ENCODE data around the gene THRAP3.

The THRAP3 gene

DNA sequence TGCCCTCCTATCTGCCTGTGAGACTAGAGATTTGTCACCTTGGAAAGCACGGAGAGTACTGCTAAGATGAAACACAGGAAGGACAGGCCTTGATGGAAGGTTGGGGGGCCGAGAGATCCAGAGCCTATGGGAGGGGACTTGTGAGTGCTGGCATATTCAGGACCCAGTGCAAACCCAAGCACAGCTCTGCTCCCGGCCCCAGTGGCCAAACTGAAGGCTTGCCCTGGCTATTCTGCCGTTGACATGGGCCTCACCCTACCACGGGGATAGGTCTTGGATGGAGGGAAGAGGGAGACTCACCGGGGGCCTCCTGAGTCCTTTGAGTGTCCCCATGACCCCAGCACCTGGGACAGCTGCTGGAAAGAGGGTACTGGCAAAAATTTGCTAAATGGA is 103.8 kb downstream of the THRAP3 start:
- no peak for DNase-seq

DNA sequence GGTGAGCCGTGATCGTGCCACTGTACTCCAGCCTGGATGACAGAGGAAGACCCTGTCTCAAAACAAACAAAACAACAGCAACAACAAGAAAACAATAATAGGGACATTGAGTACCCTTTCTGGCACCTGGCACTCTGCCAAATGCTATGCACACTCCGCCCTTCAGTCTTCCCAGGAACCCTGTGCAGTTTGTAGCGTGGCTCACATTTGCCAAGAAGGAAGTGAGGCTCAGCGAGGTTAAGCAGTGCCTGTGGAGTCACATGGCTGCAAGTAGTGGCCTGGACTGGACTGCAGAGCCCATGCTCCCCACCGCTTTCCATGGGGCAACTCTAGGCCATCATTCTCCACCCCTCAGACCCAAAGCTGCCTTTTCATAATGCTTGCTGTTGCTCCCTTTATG is 104.5 kb downstream of the THRAP3 start:
- DNase-seq: no peak

DNA sequence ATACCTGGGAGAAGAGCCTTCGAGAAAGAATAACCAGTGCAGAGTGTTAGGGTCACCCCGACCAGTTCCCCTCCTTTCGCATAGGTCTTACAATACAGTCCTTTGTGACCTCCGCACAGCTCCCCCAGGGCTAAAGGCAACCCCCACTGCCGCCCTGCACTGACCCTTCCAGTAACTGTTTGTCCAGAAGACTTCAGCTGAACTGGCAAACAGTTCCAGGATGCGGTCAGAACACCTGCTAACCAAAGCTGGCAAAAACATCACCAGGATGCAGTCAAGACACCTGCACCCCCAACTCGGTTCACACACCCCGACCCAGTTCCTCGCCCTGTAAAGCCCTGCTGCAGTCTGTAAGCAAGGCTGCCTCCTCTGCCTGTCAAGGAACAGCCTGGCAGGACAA is 105.6 kb downstream of the THRAP3 start:
- DNase-seq: no peak

DNA sequence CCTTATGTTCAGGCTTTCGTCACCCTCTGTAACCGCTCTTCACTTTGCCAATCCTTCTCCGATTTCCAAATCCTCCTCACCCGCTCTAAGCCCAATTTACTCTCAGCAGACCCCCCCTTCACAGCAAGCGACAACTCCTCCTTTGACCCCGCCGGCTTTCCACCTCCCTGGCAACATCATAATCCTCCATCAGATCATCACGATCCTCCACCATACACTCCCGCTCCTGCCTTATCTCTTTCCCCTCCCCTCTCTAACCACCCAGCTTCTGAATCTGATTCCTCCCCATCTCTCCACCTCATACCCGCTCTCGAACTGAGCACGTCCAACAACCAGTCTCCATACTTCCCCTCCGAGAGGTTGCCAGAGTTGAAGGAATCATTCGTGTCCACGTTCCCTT is 106.7 kb downstream of the THRAP3 start:
- DNase-seq: no peak

DNA sequence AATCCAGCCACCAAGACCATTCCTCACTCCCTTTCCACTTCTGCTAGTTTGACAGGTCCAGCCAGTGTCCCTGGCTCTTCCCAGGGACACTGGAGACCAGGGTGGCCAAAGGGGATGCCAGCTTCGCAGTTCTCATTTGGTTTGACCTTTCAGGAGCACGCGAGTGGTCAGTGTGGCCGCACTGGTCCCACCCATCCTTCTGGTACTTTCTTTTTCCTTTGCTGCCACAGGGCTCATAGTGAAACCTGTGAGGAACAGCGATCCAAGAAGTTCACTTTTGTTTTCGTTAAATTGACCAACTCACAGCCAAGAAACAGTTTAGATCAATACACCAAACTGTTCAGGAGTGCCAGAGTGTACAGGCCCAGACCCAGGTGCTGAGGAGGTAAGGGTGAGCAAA is 113.6 kb downstream of the THRAP3 start:
- no peak for DNase-seq

DNA sequence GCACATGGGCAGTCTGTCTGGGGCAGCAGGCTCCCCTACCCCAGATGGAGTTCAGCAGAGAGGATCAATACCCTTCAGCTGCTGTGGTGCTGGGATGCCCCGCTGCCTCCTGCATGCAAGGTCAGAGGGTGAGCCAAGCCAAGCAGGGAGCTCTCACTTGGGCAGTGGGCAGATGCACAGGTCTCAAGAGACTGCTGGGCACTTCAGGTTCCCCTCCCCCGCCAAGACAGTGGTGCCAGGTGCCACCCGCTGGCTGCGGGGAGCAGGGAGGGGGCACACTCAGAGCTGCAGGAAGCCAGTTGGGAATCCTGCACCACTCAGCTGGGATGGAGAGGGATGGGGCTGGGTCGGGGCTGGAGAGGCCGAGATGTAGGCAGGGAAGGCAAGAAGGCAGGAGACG is 115.0 kb downstream of the THRAP3 start:
- no peak for DNase-seq

DNA sequence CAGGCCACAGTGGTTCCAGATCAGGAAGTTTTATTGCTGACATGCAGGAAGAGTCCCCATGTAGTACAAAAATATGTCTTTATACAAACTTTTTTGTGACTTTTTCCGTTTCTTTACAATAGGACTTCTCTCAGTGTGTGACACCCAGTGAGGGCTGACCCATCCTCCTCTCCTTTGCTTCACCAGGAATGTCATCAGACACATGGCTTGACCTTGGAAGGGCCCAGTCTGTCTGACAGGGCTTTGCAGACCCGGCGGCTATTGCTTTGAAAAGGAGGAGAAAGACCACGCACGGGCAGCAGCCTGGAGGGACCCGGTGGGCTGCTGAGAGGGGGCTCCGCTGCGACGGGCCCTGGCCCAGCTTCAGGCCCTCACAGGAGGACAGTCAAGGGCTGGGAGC is 115.4 kb downstream of the THRAP3 start:
- DNase-seq: no peak

DNA sequence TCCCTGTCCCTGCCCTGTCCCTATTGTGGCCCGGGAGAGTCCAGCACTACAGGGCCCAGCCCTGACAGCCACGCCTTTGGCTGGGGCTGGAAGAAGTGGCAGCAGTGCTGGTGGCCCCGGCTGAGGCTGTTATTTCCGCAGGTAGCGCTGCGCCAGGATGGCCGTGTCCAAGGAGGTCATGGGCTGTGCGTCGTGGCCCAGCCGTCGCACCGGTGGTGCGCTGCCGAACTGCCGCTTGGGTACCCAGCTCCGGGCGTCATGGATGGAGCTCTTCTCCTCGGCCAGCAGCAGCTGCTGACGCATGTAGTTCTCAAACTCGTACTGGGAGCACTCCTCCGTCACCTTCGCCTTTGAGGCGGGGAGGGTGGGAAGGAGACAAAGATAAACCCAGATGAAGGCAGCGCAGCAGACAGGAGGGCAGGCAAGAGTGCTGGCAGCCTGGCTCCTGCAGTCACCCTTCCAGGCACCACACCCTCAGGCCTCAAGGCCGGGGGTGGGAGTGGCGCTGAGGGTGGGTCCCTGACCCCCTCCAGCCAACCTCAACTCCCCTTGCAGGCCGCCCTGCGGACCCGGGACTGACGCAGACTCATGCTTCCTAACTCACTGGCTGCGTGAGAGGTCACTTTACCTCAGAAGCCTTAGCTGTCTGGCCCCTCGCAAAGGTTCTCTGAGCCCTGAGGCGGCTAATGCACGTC is 117.5 kb downstream of the THRAP3 start:
- DNase-seq: no peak

DNA sequence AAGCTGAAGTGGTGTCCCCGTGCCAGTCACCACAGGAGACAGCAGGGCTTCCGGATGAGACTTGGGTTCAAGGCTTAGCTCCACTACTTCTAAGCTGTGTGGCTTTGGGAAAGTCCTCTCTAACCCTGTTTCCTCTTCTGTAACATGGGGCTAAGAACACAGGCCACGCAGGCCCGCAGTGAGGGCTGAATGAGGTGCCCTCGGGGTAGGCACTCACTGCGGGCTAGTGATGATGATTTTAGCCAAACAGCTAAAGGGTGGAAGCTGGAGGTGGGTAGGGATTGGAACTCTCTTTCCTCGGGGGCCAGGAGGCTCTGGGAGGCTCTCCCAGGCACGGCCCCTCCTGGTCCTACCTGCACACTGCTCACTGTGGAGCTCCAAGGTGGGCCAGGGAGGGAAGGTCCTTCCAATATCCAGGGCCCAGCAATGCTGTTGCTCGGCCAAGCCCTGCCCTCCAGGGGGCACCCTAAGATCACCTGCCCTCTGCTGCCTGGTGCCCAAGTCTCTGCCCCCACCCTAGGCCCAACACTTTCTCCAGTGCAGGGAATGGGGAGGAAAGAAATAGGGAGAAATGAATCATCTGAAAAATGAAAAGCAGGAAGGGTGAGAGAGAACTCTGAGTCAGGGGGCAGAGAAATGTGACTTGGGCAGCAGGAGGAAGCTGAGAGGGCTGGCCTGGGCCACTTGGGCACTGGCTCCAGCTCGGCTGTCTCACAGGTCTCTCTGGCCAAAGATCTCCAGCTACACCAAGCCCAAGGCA is 118.4 kb downstream of the THRAP3 start:
- DNase-seq: no peak

DNA sequence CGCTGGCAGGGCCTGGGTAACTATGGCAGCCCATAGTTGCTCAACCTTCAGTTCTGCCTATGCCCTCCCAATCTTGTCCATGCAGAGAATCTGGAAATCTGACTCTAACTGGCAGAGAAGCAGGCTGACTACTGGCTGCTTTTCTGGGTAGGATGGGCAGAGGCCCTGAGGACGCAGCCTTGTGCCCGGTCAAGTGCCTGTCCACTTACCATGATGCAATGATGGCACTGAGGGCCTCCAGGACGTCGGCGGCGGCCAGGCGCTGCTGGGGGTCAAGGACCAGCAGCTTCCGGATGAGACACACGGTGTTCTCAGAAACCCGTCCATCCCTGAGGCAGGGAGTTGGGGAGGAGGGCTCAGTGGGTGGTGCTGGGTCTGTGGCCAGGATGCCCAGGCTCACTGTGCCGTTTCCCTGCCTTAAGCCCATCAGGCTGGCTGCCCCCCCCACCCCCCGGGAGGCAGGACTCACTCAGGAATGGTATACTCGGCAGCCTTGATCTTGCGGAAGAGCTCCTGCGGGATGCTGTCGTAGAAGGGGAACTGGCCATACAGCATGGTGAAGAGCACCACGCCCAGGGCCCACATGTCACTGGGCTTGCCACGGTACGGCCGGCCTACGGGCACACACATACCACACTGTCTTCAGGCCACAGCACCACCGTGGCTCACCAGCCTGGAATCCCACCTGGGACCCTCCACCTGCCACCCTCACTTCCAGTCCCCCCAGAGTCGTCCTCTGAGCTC is 119.6 kb downstream of the THRAP3 start:
- no peak for DNase-seq

DNA sequence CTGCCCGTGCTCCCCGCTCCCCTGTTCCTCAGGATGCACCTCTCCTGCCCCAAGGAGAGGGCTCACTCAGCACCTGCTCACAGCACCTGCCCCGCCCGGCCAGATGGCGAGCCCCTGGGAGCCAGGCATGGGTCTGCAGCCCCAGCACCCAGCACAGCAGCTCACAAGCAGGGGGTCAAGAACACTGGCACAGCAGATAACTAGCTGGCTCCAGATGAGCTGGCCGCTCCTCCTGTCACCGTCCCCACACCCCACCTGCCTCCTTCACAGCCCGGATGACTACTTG is 120.1 kb downstream of the THRAP3 start:
- DNase-seq: no peak

DNA sequence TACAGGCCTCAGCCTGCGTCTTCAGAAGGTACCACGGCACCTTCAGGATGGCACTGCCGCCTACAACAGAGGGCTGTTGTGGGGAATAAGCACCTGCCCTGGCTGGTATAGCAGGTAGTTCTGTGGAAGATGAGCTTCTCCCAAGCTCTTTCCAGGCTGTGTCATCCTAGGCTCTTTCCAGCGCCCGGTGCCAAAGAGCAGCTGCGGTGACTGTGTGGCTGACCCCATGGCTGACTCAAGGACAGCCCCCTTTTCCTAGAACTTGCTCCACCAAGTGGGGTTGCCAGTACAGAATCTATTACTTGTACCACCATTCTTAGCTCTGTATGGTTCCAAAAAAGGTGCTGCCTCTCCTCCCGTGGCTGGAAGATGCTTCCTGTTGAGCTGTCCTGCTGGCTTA is 121.1 kb downstream of the THRAP3 start:
- no peak for DNase-seq

DNA sequence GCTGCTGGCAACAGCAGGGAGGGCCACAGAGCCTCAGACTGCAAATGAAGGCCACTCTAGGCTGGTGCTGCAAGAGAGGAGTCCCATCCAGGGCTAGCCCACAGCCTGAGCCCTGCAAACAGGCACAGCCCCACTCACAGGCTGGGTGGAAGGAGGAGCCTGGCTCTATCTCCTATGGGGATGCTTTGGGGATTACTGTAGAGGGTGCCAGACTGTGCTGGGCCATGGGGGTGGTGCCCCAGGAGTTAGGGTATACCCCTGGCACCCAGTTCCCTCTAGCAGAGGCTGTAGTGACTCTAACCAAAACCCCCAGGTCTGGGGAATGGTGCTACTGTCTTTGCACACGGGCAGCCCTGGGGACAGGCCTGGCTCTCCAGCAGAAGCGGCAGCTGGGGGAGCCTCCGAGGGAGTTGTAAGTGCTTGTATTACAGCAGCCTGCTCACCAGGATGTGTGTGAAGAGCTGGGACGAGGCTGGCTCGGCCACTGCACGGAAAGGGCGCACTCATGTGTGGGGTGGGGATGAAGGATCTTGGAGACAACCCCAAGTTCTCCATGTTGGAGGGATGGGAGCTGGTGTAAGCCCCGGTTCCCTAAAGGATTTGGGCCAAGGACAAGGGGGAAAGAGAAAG is 122.6 kb downstream of the THRAP3 start:
- DNase-seq: no peak

DNA sequence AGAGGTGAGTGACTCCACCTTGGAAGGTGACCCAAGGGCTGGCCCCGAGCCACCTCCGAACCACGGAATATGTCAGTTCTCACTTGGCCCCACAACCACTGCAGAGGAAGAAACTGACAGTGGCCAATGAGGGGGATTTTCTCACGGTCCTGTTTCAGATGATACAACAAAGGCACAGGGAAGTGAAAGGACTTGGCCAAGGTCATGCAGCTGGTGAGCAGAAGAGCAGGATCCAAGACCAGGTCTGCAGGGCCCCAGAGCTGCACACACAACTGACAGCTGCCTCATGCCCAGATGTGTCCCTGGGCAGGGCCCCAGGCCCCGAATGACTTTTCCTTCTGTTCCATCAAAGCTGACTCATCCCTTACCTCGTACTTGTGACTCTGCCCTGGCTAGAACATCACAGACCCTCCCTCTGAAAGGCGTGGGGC is 125.0 kb downstream of the THRAP3 start:
- no peak for DNase-seq

DNA sequence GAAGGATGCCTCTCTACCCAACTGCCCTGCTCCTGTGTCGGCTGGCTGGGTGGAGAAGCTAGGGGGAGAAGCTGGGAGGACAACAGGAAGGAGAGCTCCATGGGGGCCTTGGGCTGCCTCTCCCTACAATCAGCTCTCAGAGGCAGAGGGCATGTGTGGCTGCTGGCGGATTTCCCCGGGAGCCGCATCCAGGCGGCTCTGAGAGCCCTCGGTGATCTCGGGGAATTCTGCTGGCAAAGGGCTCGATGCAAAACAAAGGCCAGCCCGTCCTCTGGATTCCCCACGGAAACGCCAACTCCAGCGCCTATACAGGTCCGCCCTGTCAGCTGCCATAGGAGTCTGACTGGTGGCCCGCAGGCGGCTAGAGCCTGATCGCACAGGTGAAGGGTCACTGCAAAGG is 125.6 kb downstream of the THRAP3 start:
- no peak for DNase-seq

DNA sequence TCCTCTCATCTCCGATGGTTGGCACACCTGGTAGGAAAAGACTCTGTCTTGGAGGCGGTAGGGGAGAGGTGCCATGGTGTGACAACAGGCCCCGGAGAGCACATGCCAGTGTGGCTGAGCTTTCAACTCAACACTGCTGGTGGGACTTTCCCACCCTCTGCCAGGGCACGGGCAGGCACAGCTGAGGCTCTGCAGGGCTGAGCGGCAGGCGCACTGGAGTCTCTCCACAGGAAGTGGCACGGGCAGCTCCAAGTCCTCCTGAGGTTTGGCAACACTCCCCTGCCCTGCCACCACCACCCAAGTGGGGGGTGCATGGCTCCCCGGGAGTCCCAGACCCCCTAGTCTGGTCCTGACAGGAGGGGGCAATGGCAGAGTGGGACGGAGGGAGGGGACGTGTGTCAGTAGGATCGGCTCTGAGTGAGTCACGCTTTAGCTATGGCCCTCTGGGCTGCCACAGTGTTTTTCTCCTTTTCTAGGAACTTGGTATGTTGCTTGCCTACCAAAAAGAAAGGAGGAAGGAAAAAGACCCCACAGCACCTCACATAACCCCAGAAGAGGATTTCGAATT is 126.5 kb downstream of the THRAP3 start:
- DNase-seq: no peak

DNA sequence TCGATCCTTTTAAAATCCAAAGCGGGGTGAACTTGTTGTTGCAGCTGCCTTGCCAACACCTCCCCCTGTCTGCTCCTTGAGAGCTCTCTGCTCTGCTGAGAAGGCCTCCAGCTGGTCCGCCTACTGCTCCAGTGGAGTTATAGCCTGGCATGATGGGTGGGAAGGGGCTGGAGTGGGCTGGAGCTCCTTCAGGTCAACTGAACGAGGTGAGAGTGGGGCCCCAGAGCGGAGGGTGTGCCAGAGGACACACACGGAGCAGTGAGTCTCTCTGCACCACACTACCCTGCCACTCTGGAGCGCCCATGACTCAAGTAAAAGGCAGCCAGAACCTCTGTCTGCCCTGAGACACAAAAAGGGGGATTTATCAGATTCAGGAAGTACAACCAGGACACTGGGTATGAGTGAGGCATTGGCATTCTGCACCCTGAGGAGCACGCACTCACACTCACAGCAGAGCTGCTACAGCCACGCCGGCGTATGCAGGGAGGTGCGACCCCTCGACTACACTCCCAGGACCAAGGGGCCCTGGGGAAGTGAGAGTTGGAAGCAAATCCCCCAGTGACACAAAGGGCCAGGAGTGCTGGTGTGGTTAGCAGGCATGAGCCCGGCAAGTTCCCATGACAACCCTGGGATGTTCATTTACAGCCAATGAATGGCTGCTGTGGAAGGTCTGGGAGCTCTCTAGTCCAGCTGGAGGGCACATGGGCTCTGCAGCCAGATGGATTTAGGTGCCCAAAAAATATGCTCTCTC is 127.2 kb downstream of the THRAP3 start:
- DNase-seq: no peak

DNA sequence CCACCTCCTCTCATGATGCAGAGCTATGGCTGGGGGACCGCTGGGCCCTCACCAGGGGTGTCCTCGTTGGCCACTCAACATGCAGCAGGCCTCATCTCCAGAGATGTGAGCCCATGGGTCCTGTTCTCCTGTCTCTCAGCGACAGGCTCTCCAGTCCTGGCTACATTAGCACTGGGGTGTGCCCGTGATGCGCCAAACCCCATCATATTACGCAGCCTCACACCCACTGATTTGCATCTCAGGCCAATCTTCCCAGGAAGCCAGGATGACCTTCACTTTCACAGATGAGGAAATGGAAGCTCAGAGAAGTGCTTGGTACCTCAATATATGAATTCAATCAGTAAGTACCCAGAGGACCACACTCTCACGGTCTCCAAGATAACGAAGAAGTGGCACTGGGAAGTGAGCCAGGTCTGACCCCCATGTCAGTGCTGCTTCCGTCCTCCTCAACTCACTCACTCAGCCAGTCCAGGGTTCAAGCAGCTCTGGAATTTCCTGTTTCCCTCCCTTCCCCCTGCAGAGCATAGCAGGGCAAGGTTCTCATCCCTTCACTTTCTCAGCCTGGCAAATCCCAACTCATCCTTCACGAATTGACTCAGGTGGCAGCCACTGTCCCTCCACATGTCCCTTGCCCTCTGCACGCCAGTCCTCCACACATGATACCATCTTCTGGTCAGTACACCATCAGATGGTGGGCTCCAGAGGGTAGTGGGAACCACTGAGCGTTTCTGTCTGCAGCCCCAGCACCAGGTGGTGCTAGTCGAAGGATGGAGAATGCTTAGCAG is 128.1 kb downstream of the THRAP3 start:
- no peak for DNase-seq

DNA sequence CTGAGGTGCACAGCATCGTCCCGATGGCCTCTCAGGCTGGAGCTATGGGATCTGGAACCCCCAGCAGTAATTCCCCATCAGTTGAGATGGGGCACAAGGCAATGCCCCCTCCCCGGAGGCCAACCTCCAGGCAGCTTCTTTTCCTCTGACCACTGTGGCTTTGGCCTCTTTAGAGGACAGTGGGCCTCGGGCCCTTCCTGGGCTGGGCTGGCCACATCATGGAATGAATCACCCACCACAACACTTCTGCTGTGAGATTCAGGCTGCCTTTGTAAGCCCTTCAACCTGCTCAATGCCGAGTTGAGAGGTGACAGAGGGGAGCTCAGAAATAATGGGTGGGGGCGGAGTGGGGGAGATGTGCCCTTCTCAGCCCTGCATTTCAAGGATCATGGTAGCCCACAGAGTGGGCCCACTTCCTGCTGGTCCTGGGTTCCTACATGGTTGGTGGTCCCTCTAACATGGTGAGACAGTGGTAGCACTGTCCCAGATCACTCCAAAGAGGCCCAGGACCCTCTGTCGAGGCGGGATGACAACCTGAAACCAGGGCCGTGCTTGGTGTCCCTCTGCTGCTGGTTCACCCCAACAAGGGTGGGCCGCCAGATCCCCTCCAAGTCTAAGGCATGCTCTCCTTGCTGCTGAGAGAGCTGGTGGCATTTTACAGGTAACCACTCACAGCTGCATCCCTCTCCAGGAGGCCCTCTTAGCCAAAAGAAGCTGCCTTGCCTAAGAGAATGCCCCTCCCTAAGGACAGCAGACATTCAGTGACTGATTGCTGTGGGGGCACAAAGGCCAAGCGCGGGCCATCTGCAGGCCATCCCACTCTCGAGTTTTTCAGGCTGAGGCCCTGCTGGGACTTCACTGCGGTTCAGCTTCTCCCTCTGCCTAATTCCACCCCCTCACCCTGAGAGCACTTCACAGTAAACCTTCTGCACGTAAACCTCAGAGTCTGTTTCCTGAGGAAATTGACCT is 129.0 kb downstream of the THRAP3 start:
- no peak for DNase-seq

DNA sequence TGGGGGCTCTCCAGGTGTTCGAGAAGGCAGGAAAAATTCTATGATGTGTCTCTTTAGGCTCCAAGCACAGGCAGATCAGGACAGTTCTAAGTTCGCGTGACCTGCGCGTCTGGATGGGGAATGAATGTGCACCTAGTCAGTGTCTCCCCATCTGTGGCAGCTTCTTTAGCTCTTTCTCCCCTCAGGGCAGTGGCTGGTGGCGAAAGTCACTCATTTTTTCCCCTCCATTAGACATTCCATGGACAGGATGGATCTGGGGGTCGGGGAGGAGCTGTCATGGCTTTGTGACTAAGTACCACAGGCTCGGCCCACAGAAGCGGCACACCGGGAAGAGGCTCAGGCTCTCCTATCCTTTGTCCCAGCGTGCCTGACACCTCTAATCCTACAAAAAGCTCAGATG is 130.2 kb downstream of the THRAP3 start:
- no peak for DNase-seq

All from NCI-H1048 (cell line).